Activated T-helper 17 cell treated with anti-CD3 and anti-CD28 coated beads, Interleukin-2, amount 50 U/mL, for 72 hours (primary cell): ENCODE measurements around the gene URAD. TPM values are rescaled to one million over a fixed set of nuclear protein-coding genes. Genes with fewer than 3 reads are reported as not detected.
"Not testable (repeated sequence)": the region's sequence is repeated elsewhere in the genome, so short reads cannot be mapped to it uniquely, and the experiment has no call there.

ENCODE experiments used
- ATAC-seq: fragments of 150-1000 bp; cut with Tn5 transposase; replicated peaks from 2 replicates; pipeline ENCODE4 v1.10.0; 2021; ENCODE audit warnings: mild to moderate bottlenecking, moderate library complexity
- H3K27ac Mint-ChIP-seq: one replicate; pipeline ENCODE4 v1.8.0; 2022; ENCODE audit warnings: mixed read lengths
- H3K27me3 Mint-ChIP-seq: one replicate; pipeline ENCODE4 v1.8.0; 2022; ENCODE audit warnings: mixed read lengths
- H3K36me3 Mint-ChIP-seq: one replicate; pipeline ENCODE4 v1.8.0; 2022; ENCODE audit warnings: low read depth, mild to moderate bottlenecking, mixed read lengths
- H3K4me1 Mint-ChIP-seq: one replicate; pipeline ENCODE4 v1.8.0; 2022; ENCODE audit warnings: mixed read lengths
- H3K4me3 Mint-ChIP-seq: one replicate; pipeline ENCODE4 v1.8.0; 2022; ENCODE audit warnings: mild to moderate bottlenecking, mixed read lengths
- H3K9me3 Mint-ChIP-seq: one replicate; pipeline ENCODE4 v1.8.0; 2022; ENCODE audit warnings: mixed read lengths
- total RNA-seq, 2 donors: library from RNA; stranded (reverse); gene quantifications; one replicate each; pipeline ENCODE4 v1.2.3, GENCODE V29; 2022

URAD gene
- total RNA-seq, 2 donors from 2014 or later, result not detected

- Mint-ChIP-seq H3K27me3 (peaks cover 59% of the 10 kb centered on the region), H3K27ac (no peak within 1 kb of the TSS), H3K4me3 (peak within 1 kb of the TSS; percentile 44), H3K9me3 (no peaks in the 10 kb centered on the region), H3K4me1 (peaks cover 6% of the 10 kb centered on the region), H3K36me3 (peaks cover 5% of the 10 kb centered on the region)
- no peak for ATAC-seq
Observed at GRCh38 chr13:27969082-27969865, 19.2 kb downstream of the URAD start, which contains the start of gene CDX2. Gene CDX2, minus strand, starts transcription at chr13:27969315. Its CDS starts 309 bp downstream, at chr13:27969006.

- peak overlapping the region; percentile 44 for H3K4me3 Mint-ChIP-seq
- H3K27ac Mint-ChIP-seq, result no peak overlapping the region
- no peaks in the 10 kb centered on the region for H3K9me3 Mint-ChIP-seq
- peaks cover 5% of the 10 kb centered on the region for H3K36me3 Mint-ChIP-seq
- no peak for ATAC-seq
- H3K27me3 Mint-ChIP-seq, result peaks cover 56% of the 10 kb centered on the region
- peaks cover 6% of the 10 kb centered on the region for H3K4me1 Mint-ChIP-seq
Observed at GRCh38 chr13:27968316-27969081, 20.0 kb downstream of the URAD start.

- Mint-ChIP-seq H3K36me3 (peaks cover 5% of the 10 kb centered on the region), H3K27me3 (peaks cover 51% of the 10 kb centered on the region), H3K9me3 (no peaks in the 10 kb centered on the region), H3K4me3 (peak overlapping the region; percentile 39), H3K27ac (no peak overlapping the region), H3K4me1 (peaks cover 6% of the 10 kb centered on the region)
- ATAC-seq, result no peak
Observed at GRCh38 chr13:27967736-27968315, 20.7 kb downstream of the URAD start.

- H3K36me3 Mint-ChIP-seq, result peaks cover 5% of the 10 kb centered on the region
- no peaks in the 10 kb centered on the region for H3K9me3 Mint-ChIP-seq
- H3K27ac Mint-ChIP-seq, result no peak overlapping the region
- peaks cover 6% of the 10 kb centered on the region for H3K4me1 Mint-ChIP-seq
- peak overlapping the region; percentile 39 for H3K4me3 Mint-ChIP-seq
- H3K27me3 Mint-ChIP-seq, result peaks cover 56% of the 10 kb centered on the region
- no peak for ATAC-seq
Observed at GRCh38 chr13:27967203-27967735, 21.2 kb downstream of the URAD start.

GRCh38 chr13:27966641-27967202, 21.8 kb downstream of the URAD start:
- peaks cover 60% of the 10 kb centered on the region for H3K27me3 Mint-ChIP-seq
- peaks cover 5% of the 10 kb centered on the region for H3K36me3 Mint-ChIP-seq
- H3K4me1 Mint-ChIP-seq, result peaks cover 6% of the 10 kb centered on the region
- H3K27ac Mint-ChIP-seq, result no peak overlapping the region
- no peak overlapping the region for H3K4me3 Mint-ChIP-seq
- ATAC-seq, result no peak
- H3K9me3 Mint-ChIP-seq, result no peaks in the 10 kb centered on the region

- ATAC-seq, result no peak
- Mint-ChIP-seq H3K9me3 (no peaks in the 10 kb centered on the region), H3K4me3 (no peak overlapping the region), H3K27me3 (peaks cover 58% of the 10 kb centered on the region), H3K27ac (no peak overlapping the region), H3K4me1 (peaks cover 6% of the 10 kb centered on the region), H3K36me3 (peaks cover 5% of the 10 kb centered on the region)
Observed at GRCh38 chr13:27965740-27966640, 22.5 kb downstream of the URAD start.

GRCh38 chr13:27965343-27965739, 23.2 kb downstream of the URAD start:
- peaks cover 5% of the 10 kb centered on the region for H3K36me3 Mint-ChIP-seq
- H3K4me1 Mint-ChIP-seq, result peaks cover 6% of the 10 kb centered on the region
- ATAC-seq, result no peak
- H3K9me3 Mint-ChIP-seq, result no peaks in the 10 kb centered on the region
- no peak overlapping the region for H3K4me3 Mint-ChIP-seq
- H3K27ac Mint-ChIP-seq, result no peak overlapping the region
- H3K27me3 Mint-ChIP-seq, result peaks cover 52% of the 10 kb centered on the region

- peaks cover 5% of the 10 kb centered on the region for H3K36me3 Mint-ChIP-seq
- no peak for ATAC-seq
- no peaks in the 10 kb centered on the region for H3K9me3 Mint-ChIP-seq
- H3K27me3 Mint-ChIP-seq, result peaks cover 54% of the 10 kb centered on the region
- H3K4me1 Mint-ChIP-seq, result peaks cover 6% of the 10 kb centered on the region
- H3K27ac Mint-ChIP-seq, result no peak overlapping the region
- H3K4me3 Mint-ChIP-seq, result no peak overlapping the region
Observed at GRCh38 chr13:27964741-27965323, 23.7 kb downstream of the URAD start.

- H3K36me3 Mint-ChIP-seq, H3K4me3 Mint-ChIP-seq, H3K27ac Mint-ChIP-seq, ATAC-seq, H3K9me3 Mint-ChIP-seq, H3K4me1 Mint-ChIP-seq: not testable (repeated sequence)
- H3K27me3 Mint-ChIP-seq, result peaks cover 48% of the 10 kb centered on the region
Observed at GRCh38 chr13:27964206-27964605, 24.3 kb downstream of the URAD start.

GRCh38 chr13:27963491-27963890, 25.0 kb downstream of the URAD start:
- peaks cover 51% of the 10 kb centered on the region for H3K27me3 Mint-ChIP-seq
- H3K4me3 Mint-ChIP-seq, result no peak overlapping the region
- no peaks in the 10 kb centered on the region for H3K4me1 Mint-ChIP-seq
- peaks cover 5% of the 10 kb centered on the region for H3K36me3 Mint-ChIP-seq
- H3K9me3 Mint-ChIP-seq, result no peaks in the 10 kb centered on the region
- H3K27ac Mint-ChIP-seq, result no peak overlapping the region
- ATAC-seq, result no peak

GRCh38 chr13:27962982-27963381, 25.5 kb downstream of the URAD start:
- H3K27me3 Mint-ChIP-seq, result peaks cover 52% of the 10 kb centered on the region
- no peaks in the 10 kb centered on the region for H3K9me3 Mint-ChIP-seq
- peaks cover 4% of the 10 kb centered on the region for H3K36me3 Mint-ChIP-seq
- ATAC-seq, result no peak
- H3K27ac Mint-ChIP-seq, result no peak overlapping the region
- no peaks in the 10 kb centered on the region for H3K4me1 Mint-ChIP-seq
- H3K4me3 Mint-ChIP-seq, result no peak overlapping the region

- H3K36me3 Mint-ChIP-seq, result no peaks in the 10 kb centered on the region
- H3K27me3 Mint-ChIP-seq, result peaks cover 48% of the 10 kb centered on the region
- no peaks in the 10 kb centered on the region for H3K4me1 Mint-ChIP-seq
- ATAC-seq, result no peak
- no peak overlapping the region for H3K4me3 Mint-ChIP-seq
- no peak overlapping the region for H3K27ac Mint-ChIP-seq
- no peaks in the 10 kb centered on the region for H3K9me3 Mint-ChIP-seq
Observed at GRCh38 chr13:27962128-27962841, 26.2 kb downstream of the URAD start.
